EH (cell line): ENCODE measurements around the gene CSK.
A peak's percentile ranks its signal among the peaks of the same experiment; 100 is the strongest.

Source experiments
- DNase-seq: peaks from one replicate; pipeline ENCODE4 v3.0.0-alpha.2; 2015; ENCODE audit warnings: low read depth

The CSK gene

GRCh38 chr15:74787251-74788041, 5.6 kb downstream of the CSK start:
- DNase-seq: peak; percentile 64

- DNase-seq: no peak
These were observed 6.3 kb downstream of the CSK start for GRCh38 chr15:74788042-74788682.

- no peak for DNase-seq
These were observed 6.8 kb downstream of the CSK start for GRCh38 chr15:74788683-74789151.

GRCh38 chr15:74789171-74789631, 7.3 kb downstream of the CSK start:
- no peak for DNase-seq

GRCh38 chr15:74789741-74790079, 7.8 kb downstream of the CSK start:
- DNase-seq: no peak

GRCh38 chr15:74790080-74790916, 8.4 kb downstream of the CSK start:
- peak; percentile 85 for DNase-seq

GRCh38 chr15:74791007-74791406, 9.1 kb downstream of the CSK start:
- DNase-seq: no peak

- no peak for DNase-seq
These were observed 9.8 kb downstream of the CSK start for GRCh38 chr15:74791667-74792066.

GRCh38 chr15:74792227-74793016, 10.5 kb downstream of the CSK start:
- DNase-seq: no peak

- no peak for DNase-seq
These were observed 11.5 kb downstream of the CSK start for GRCh38 chr15:74793135-74794028.

GRCh38 chr15:74794248-74794969, 12.5 kb downstream of the CSK start:
- DNase-seq: no peak

- DNase-seq: no peak
These were observed 13.1 kb downstream of the CSK start for GRCh38 chr15:74794970-74795349.

- no peak for DNase-seq
These were observed 14.2 kb downstream of the CSK start for GRCh38 chr15:74795966-74796625.

- DNase-seq: no peak
These were observed 16.7 kb downstream of the CSK start for GRCh38 chr15:74798388-74799254.

- DNase-seq: no peak
These were observed 17.5 kb downstream of the CSK start for GRCh38 chr15:74799255-74799855.

GRCh38 chr15:74799856-74800558, 18.1 kb downstream of the CSK start:
- peak; percentile 64 for DNase-seq

GRCh38 chr15:74800559-74801094, 18.7 kb downstream of the CSK start:
- no peak for DNase-seq
